ENCODE data around the gene MRPL28.
"Not testable (repeated sequence)": the region's sequence is repeated elsewhere in the genome, so short reads cannot be mapped to it uniquely, and the experiment has no call there.

Gene MRPL28

DNA sequence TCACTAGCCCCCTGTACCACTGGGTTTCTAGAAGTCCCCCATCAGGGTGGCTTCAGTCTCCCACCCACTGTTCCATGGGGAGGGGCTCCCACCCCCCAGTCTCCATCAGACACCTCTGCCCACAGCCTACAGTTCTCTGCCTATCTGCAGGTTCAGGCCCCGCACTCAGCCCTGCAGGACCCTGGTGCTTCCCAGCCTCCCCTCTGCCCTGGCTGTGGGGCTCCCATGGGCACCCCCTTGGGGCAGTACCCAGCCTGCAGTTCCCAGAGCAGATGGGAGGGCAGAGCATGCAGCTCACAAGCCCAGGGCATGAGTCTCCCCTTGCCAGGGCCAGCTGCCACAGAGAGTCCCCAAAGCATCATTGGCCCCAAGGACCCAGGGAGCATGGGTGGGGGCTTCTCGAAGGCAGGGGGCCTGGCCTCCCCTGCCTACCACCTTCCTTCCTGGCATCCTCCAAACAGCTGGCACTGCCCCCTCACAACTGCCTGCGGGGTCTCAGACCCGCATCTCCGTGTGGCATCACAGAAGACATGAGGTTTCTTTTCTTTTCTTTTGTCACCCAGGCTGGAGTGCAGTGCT is 2.8 kb upstream of the MRPL28 start:
- FAIRE-seq = no peak

GRCh38 chr16:372302-372983 is 2.1 kb upstream of the MRPL28 start:
- no peak for FAIRE-seq

DNA sequence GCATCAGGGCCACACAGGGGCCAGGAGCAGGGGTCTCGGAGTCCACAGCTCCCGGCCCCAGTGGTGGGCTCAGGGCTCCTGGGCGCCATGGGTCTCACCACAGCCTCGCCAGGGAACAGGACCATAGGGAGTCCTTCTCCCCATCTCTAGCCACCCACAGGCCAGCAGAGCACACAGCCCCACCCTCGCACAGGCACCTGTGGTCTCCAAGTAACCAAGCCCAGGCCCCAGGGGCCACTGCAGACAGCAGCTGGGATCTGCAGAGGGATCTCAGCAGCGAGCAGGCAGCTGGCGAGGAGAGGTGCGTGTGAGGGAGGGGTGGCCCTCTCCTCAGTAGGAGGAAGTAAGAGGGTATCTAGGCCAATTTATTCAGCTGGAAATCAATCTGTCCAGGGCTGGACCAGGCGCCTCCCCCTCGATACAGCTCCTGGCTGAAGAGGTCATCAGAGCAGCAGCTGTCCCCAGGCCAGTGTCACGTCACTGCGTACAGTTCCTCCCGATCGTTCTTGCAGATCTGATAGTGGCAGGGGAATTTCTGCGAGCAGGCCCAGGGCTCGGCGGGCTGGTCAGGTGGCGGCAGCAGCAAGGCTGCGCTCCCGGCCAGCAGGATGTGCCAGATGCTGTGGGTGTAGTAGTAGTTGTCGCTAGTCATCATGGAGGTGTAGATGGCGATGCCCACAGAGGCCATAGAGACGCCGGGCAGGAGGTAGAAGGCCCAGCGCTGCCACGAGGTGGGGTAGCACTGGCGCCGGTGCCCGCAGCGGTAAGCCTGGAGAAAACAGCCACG is 1.4 kb upstream of the MRPL28 start:
- FAIRE-seq = peak; percentile 71

DNA sequence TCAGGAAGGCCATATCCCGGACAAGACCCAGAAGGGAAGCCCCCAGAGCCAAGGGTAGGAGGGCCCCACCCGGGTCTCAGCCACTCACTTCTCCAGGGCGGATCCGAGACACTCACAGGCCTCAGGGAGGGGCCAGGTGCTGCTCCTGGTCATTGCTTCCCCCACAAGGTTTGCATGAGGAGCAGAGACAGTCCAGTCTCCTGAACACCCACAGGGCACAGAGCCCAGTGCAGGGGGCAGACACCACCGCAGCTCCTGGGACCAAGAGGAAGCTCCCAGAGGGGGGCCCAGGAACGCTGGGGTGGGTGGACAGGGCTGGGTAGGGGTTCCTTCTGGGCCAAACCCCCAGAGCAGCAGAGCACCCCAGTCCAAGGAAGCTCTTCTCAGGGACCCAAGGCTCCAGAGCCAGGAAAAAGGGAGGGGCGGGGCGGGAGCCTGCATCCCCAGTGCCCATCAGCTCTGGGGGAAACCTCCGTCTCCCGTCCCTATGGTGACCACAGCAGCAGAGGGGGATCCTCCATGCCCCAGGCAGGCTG is 709 bp upstream of the MRPL28 start:
- FAIRE-seq = no peak

DNA sequence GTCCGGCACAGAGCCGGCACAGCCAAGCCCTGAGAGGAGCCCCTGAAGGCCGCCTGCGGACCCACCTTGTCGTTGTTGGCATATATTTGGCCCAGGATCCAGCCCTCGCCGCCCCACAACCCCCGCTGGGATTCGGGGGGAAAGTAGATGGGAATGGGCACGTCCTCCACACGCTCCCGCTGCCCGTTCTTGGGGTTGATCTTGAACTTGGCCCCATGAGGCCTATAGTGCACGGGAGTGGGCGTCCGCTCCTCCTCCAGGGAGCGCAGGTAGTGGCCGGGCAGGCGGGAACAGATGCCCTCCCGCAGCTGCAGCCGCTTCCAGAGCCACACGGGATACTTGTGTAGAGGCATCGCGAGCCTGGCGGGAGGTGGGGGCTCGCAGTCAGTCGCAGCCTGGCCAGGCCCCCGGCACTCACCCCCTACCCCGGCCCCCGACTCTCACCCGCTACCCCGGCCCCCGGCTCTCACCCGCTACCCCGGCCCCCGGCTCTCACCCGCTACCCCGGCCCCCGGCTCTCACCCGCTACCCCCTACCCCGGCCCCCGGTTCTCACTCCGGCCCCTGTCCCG is 387 bp downstream of the MRPL28 start:
- FAIRE-seq = no peak

DNA sequence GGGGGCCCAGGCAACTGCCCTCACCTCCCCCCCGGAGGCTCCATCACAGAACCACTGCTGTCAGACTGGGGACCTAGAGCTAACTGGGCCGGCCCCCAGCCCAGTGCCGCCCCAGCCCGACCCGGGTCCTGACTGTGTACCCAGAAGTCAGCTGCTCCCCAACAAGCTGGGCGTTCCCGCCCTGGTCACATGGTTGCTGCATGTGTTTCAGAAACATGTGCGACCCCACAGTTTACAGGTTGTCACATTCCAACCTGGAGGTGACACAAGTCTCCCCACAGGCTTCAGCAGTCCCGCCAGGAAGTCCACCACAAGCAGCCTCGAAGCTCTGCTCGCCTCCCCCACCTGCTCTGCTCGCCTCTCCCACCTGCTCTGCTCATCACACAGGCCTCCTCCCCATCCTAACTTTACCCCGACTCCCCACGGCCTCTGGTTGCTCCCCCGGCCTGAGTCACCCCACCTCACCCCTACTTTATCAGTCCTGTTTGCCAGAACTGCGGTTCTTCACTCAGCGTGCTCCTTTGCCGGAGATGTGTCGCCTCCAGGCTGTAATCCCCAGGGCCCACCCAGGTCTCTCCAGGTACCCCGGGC is 968 bp downstream of the MRPL28 start:
- FAIRE-seq = no peak

GRCh38 chr16:368388-369158 is 1.8 kb downstream of the MRPL28 start:
- FAIRE-seq = no peak

DNA sequence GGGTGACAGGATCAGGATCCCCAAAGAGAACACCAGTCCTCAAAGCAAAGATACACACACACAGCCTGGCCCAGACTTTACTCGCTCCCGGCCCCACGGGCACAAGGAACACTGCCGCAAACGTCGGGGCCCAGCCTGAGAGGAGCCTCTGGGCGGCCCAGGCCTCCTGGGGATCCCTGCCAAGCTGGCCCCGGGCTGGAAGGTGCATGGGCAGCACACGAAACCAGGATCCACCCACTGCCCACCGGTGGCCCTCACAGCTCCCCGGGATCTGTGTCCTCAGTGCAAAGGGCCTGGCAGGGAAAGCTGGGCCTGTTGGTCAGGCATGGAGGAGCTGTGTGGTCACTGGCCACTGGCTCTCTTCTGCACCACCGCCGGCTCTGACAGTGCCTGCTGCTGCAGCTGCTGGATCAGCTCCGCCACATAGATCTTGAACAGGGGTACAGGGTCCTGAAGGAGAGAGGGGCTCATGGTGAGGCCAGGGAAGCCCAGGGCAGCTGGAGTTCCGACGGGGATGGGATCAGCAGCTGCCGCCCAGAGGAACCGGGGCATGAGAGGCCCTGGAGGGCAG is 2.9 kb downstream of the MRPL28 start:
- FAIRE-seq = no peak

- no peak for FAIRE-seq
Measured at GRCh38 chr16:366476-366875, 3.9 kb downstream of the MRPL28 start.

- FAIRE-seq = no peak
Measured at GRCh38 chr16:364595-365491, 5.5 kb downstream of the MRPL28 start.

DNA sequence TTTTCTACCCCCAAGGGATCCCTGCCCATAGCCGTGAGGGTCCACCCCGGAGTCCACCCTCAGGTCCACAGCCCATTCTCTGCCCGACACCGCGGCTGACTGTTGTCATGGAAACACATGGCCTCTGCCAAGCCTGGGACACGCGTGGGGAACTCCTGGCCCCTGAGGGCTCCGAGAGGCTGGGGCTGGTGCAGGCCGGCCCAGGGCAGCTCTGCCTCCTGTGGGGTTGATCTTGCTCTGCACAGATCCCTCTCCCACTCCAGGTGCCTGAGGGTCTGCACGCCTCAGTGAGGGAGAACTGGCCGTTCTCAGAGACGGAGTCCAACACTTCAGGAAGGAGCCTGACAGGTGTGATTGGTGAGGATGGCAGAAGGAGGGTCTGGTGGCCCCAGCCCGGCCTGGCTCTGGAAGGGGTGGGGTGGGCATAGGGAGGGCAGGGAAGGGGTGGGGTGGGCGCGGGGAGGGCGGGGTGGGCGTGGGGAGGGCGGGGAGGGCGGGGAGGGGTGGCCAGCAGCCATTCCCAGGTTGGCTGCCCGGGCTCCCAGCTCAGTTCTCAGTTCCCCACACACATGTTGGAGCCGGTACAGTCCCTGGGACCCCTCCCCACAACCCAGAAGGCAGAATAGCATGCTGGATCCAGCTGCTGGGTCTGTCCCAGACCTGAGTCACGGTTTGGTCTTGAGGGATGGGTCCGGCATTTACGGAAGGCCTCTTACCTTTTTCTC is 6.4 kb downstream of the MRPL28 start:
- no peak for FAIRE-seq

DNA sequence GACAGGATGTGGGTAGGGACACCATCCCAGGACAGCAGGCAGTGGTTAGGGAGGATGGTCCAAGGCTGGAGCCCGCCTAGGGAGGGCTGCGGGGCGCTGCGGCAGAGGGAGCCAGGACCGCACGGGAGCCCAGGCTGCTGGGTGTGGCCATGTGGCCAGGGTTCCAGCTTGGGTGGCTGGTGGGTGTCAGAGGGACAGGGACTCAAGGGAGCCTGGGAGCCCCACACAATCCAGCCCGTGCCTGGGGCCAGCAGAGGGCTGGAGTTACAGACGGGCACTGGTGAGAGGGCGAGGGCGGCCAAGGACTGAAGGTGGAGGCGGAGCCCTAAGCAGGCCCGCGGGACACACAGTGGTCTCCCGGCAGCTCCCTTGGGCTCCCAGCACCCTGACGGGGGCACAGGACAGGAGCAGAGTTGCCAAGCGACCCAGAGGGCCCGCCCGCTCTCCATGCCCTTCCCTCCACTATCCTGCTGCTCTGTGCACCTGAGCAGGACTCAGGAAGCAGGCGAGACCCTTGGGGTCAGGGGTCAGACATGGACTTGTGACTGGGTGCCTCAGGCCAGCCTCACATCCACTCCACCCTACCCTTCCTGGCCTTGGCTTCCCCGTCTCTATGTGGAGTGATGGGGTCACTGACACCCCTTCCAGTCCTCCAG is 7.1 kb downstream of the MRPL28 start:
- no peak for FAIRE-seq

GRCh38 chr16:362702-362999 is 7.7 kb downstream of the MRPL28 start:
- FAIRE-seq = not testable (repeated sequence)

- FAIRE-seq = no peak
Measured at GRCh38 chr16:361872-362701, 8.3 kb downstream of the MRPL28 start.

GRCh38 chr16:361341-361871 is 8.9 kb downstream of the MRPL28 start:
- no peak for FAIRE-seq

DNA sequence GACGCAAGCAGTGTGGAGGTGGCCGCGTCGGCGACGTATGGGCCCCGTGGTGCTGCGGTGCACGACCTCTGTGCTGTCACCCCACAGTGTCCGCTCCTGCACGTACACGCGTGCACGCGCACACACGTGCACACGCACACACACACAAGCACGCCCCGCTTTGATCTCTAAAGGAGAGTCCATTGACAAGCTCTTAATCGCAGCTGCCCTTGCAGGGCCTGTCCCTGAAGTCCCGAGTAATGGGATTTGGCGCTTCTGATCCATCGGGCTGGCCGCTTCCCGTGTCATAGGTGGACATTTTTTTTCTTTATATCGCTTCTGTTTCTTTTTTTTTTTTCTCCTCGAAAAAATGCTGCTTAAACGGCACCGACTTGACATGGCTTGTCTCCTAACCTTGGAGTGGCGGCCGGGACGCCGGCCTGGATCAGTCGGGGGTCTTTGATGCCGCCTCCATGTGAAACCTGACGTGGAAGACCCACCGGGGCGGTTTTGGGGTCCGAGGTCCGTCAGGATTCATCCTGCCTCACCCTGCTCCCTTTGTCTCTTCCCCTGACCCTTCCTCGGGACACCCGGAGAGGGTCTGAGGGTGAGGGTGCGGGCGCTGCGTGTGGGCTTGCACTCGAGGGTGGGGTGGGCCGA is 9.5 kb downstream of the MRPL28 start:
- FAIRE-seq = no peak

GRCh38 chr16:359871-360697 is 10.3 kb downstream of the MRPL28 start:
- no peak for FAIRE-seq

Measured in islet of Langerhans (tissue), 1 donor.